ENCODE results near the gene HIVEP3. TPM values are rescaled to one million over a fixed set of nuclear protein-coding genes. Genes with fewer than 3 reads are reported as not detected.
"Not testable (repeated sequence)": the region's sequence is repeated elsewhere in the genome, so short reads cannot be mapped to it uniquely, and the experiment has no call there.

The HIVEP3 gene
- total RNA-seq, 1 donor from 2014 or later, result 76.7 TPM

- intact Hi-C loops (cut with micrococcal nuclease), result no loop called here
- Mint-ChIP-seq H3K27ac (no peak overlapping the region), H3K27me3 (ENCODE audit: insufficient read depth) (peaks cover 2% of the 10 kb centered on the region), H3K4me1 (ENCODE audit: low read depth) (peaks cover 25% of the 10 kb centered on the region), H3K36me3 (ENCODE audit: low read depth) (peaks cover 4% of the 10 kb centered on the region), H3K9me3 (no peaks in the 10 kb centered on the region), H3K4me3 (no peak overlapping the region)
- DNase-seq (ENCODE audit: low spot score), result no peak
These were observed 216.0 kb downstream of the HIVEP3 start for GRCh38 chr1:41702771-41703170.

- Mint-ChIP-seq H3K36me3 (ENCODE audit: low read depth) (peaks cover 4% of the 10 kb centered on the region), H3K9me3 (no peaks in the 10 kb centered on the region), H3K4me3 (no peak overlapping the region), H3K4me1 (ENCODE audit: low read depth) (peaks cover 19% of the 10 kb centered on the region), H3K27ac (no peak overlapping the region), H3K27me3 (ENCODE audit: insufficient read depth) (peaks cover 2% of the 10 kb centered on the region)
- intact Hi-C loops (cut with micrococcal nuclease), result no loop called here
- DNase-seq (ENCODE audit: low spot score), result no peak
These were observed 217.7 kb downstream of the HIVEP3 start for GRCh38 chr1:41700986-41701535.

- peaks cover 4% of the 10 kb centered on the region for H3K36me3 Mint-ChIP-seq (ENCODE audit: low read depth)
- peaks cover 19% of the 10 kb centered on the region for H3K4me1 Mint-ChIP-seq (ENCODE audit: low read depth)
- H3K9me3 Mint-ChIP-seq, result no peaks in the 10 kb centered on the region
- no peak for DNase-seq (ENCODE audit: low spot score)
- intact Hi-C loops (cut with micrococcal nuclease), result no loop called here
- peaks cover 2% of the 10 kb centered on the region for H3K27me3 Mint-ChIP-seq (ENCODE audit: insufficient read depth)
- H3K27ac Mint-ChIP-seq, result no peak overlapping the region
- no peak overlapping the region for H3K4me3 Mint-ChIP-seq
These were observed 218.1 kb downstream of the HIVEP3 start for GRCh38 chr1:41700581-41700980.

GRCh38 chr1:41699861-41700248 is 218.9 kb downstream of the HIVEP3 start:
- no peak overlapping the region for H3K27ac Mint-ChIP-seq
- H3K4me3 Mint-ChIP-seq, result no peak overlapping the region
- no peaks in the 10 kb centered on the region for H3K9me3 Mint-ChIP-seq
- intact Hi-C loops (cut with micrococcal nuclease), result no loop called here
- H3K36me3 Mint-ChIP-seq (ENCODE audit: low read depth), result no peaks in the 10 kb centered on the region
- no peak for DNase-seq (ENCODE audit: low spot score)
- peaks cover 2% of the 10 kb centered on the region for H3K27me3 Mint-ChIP-seq (ENCODE audit: insufficient read depth)
- H3K4me1 Mint-ChIP-seq (ENCODE audit: low read depth), result peaks cover 15% of the 10 kb centered on the region

- Mint-ChIP-seq H3K36me3 (ENCODE audit: low read depth) (no peaks in the 10 kb centered on the region), H3K4me1 (ENCODE audit: low read depth) (peaks cover 15% of the 10 kb centered on the region), H3K9me3 (no peaks in the 10 kb centered on the region), H3K4me3 (no peak overlapping the region), H3K27me3 (ENCODE audit: insufficient read depth) (peaks cover 2% of the 10 kb centered on the region), H3K27ac (no peak overlapping the region)
- DNase-seq (ENCODE audit: low spot score), result no peak
- intact Hi-C loops (cut with micrococcal nuclease), result no loop called here
These were observed 219.5 kb downstream of the HIVEP3 start for GRCh38 chr1:41698916-41699860.

- intact Hi-C loops (cut with micrococcal nuclease), result no loop called here
- no peaks in the 10 kb centered on the region for H3K36me3 Mint-ChIP-seq (ENCODE audit: low read depth)
- H3K4me1 Mint-ChIP-seq (ENCODE audit: low read depth), result peaks cover 15% of the 10 kb centered on the region
- DNase-seq (ENCODE audit: low spot score), result no peak
- H3K9me3 Mint-ChIP-seq, result no peaks in the 10 kb centered on the region
- H3K27ac Mint-ChIP-seq, result no peak overlapping the region
- no peak overlapping the region for H3K4me3 Mint-ChIP-seq
- peaks cover 2% of the 10 kb centered on the region for H3K27me3 Mint-ChIP-seq (ENCODE audit: insufficient read depth)
These were observed 222.3 kb downstream of the HIVEP3 start for GRCh38 chr1:41696381-41696780.

GRCh38 chr1:41695118-41695745 is 223.5 kb downstream of the HIVEP3 start:
- intact Hi-C loops (cut with micrococcal nuclease), result no loop called here
- H3K4me3 Mint-ChIP-seq, result no peak overlapping the region
- no peak overlapping the region for H3K27ac Mint-ChIP-seq
- peaks cover 9% of the 10 kb centered on the region for H3K4me1 Mint-ChIP-seq (ENCODE audit: low read depth)
- DNase-seq (ENCODE audit: low spot score), result no peak
- H3K9me3 Mint-ChIP-seq, result no peaks in the 10 kb centered on the region
- peaks cover 2% of the 10 kb centered on the region for H3K27me3 Mint-ChIP-seq (ENCODE audit: insufficient read depth)
- H3K36me3 Mint-ChIP-seq (ENCODE audit: low read depth), result no peaks in the 10 kb centered on the region

- peaks cover 34% of the 10 kb centered on the region for H3K4me1 Mint-ChIP-seq (ENCODE audit: low read depth)
- intact Hi-C loops (cut with micrococcal nuclease); DNase-seq (ENCODE audit: low spot score); H3K27me3 Mint-ChIP-seq (ENCODE audit: insufficient read depth); H3K36me3 Mint-ChIP-seq (ENCODE audit: low read depth); H3K4me3 Mint-ChIP-seq; H3K27ac Mint-ChIP-seq; H3K9me3 Mint-ChIP-seq: not testable (repeated sequence)
These were observed 226.8 kb downstream of the HIVEP3 start for GRCh38 chr1:41691966-41692365.

GRCh38 chr1:41691424-41691823 is 227.3 kb downstream of the HIVEP3 start:
- Mint-ChIP-seq H3K4me3 (no peak overlapping the region), H3K27me3 (ENCODE audit: insufficient read depth) (peaks cover 2% of the 10 kb centered on the region), H3K9me3 (peaks cover 4% of the 10 kb centered on the region), H3K27ac (no peak overlapping the region), H3K4me1 (ENCODE audit: low read depth) (peaks cover 39% of the 10 kb centered on the region), H3K36me3 (ENCODE audit: low read depth) (peaks cover 4% of the 10 kb centered on the region)
- DNase-seq (ENCODE audit: low spot score), result no peak
- intact Hi-C loops (cut with micrococcal nuclease), result no loop called here

GRCh38 chr1:41690331-41690730 is 228.4 kb downstream of the HIVEP3 start:
- H3K4me3 Mint-ChIP-seq, result no peak overlapping the region
- peaks cover 4% of the 10 kb centered on the region for H3K9me3 Mint-ChIP-seq
- no peak overlapping the region for H3K27ac Mint-ChIP-seq
- peaks cover 50% of the 10 kb centered on the region for H3K4me1 Mint-ChIP-seq (ENCODE audit: low read depth)
- intact Hi-C loops (cut with micrococcal nuclease), result no loop called here
- no peak for DNase-seq (ENCODE audit: low spot score)
- peaks cover 2% of the 10 kb centered on the region for H3K27me3 Mint-ChIP-seq (ENCODE audit: insufficient read depth)
- peaks cover 6% of the 10 kb centered on the region for H3K36me3 Mint-ChIP-seq (ENCODE audit: low read depth)

- no peak overlapping the region for H3K27ac Mint-ChIP-seq
- peaks cover 4% of the 10 kb centered on the region for H3K9me3 Mint-ChIP-seq
- no peak for DNase-seq (ENCODE audit: low spot score)
- H3K36me3 Mint-ChIP-seq (ENCODE audit: low read depth), result peaks cover 6% of the 10 kb centered on the region
- intact Hi-C loops (cut with micrococcal nuclease), result no loop called here
- H3K4me3 Mint-ChIP-seq, result no peak overlapping the region
- H3K27me3 Mint-ChIP-seq (ENCODE audit: insufficient read depth), result peaks cover 2% of the 10 kb centered on the region
- peaks cover 57% of the 10 kb centered on the region for H3K4me1 Mint-ChIP-seq (ENCODE audit: low read depth)
These were observed 229.2 kb downstream of the HIVEP3 start for GRCh38 chr1:41689558-41689981.

- H3K27me3 Mint-ChIP-seq (ENCODE audit: insufficient read depth), result peaks cover 2% of the 10 kb centered on the region
- H3K9me3 Mint-ChIP-seq, result peaks cover 4% of the 10 kb centered on the region
- H3K36me3 Mint-ChIP-seq (ENCODE audit: low read depth), result peaks cover 6% of the 10 kb centered on the region
- intact Hi-C loops (cut with micrococcal nuclease), result no loop called here
- no peak overlapping the region for H3K4me3 Mint-ChIP-seq
- DNase-seq (ENCODE audit: low spot score), result no peak
- peaks cover 62% of the 10 kb centered on the region for H3K4me1 Mint-ChIP-seq (ENCODE audit: low read depth)
- H3K27ac Mint-ChIP-seq, result no peak overlapping the region
These were observed 229.6 kb downstream of the HIVEP3 start for GRCh38 chr1:41689139-41689538.

- DNase-seq (ENCODE audit: low spot score), result no peak
- Mint-ChIP-seq H3K9me3 (peaks cover 4% of the 10 kb centered on the region), H3K4me1 (ENCODE audit: low read depth) (peaks cover 83% of the 10 kb centered on the region), H3K27ac (peak overlapping the region; percentile 31), H3K27me3 (ENCODE audit: insufficient read depth) (no peaks in the 10 kb centered on the region), H3K36me3 (ENCODE audit: low read depth) (peaks cover 6% of the 10 kb centered on the region), H3K4me3 (no peak overlapping the region)
- intact Hi-C loops (cut with micrococcal nuclease), result no loop called here
These were observed 231.7 kb downstream of the HIVEP3 start for GRCh38 chr1:41687007-41687406.

Measured in activated T-helper 1 cell treated with anti-CD3 and anti-CD28 coated beads, Interleukin-12 subunit alpha, Interleukin-12 subunit beta, Interleukin-2, Interleukin-4 antibody, amounts not matched to agents 30 ng/mL and 10 ng/mL and 1 ng/mL, durations not matched to agents 14 hours and 24 hours and 36 hours (primary cell).